ENCODE results near the gene CHL1.

DNA sequence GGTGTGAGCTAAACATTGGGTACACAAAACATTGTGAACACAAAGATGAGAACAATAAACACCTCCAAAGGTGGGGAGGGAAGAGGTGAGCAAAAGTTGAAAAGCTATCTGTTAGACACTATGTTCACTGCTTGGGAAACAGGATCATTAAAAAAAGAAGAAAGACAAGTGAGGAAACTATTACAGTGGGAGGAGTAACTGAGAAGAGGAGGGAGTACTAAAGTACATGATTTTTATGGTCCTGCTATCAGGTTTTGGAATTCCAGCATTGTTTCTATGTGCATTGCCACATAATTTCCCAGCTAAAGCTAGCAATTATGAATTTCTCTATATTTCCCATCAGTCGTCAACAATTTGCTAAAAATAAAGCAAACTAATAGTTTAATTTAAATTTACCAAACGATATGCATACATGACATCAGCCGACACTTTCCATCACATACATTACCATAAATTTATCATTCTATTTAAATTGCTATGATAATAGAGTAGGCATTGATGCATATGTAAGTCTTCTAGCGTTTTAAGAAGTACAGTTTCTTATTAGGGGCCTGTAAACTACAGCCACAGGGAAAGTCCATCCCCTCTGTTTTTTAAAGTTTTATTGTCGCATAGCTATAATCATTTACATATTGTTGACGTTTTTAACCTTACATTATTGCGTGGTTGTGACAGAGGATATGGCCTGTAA is 221.8 kb downstream of the CHL1 start:
- TF ChIP-seq, protein P1, sequence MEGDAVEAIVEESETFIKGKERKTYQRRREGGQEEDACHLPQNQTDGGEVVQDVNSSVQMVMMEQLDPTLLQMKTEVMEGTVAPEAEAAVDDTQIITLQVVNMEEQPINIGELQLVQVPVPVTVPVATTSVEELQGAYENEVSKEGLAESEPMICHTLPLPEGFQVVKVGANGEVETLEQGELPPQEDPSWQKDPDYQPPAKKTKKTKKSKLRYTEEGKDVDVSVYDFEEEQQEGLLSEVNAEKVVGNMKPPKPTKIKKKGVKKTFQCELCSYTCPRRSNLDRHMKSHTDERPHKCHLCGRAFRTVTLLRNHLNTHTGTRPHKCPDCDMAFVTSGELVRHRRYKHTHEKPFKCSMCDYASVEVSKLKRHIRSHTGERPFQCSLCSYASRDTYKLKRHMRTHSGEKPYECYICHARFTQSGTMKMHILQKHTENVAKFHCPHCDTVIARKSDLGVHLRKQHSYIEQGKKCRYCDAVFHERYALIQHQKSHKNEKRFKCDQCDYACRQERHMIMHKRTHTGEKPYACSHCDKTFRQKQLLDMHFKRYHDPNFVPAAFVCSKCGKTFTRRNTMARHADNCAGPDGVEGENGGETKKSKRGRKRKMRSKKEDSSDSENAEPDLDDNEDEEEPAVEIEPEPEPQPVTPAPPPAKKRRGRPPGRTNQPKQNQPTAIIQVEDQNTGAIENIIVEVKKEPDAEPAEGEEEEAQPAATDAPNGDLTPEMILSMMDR (IDR thresholded peaks at IDR 0.05), result no peak
- no peak for TF ChIP-seq POLR2A (IDR thresholded peaks at IDR 0.05)

Data from prostate gland (tissue), 2 donors.